HG03060 (cell line): ENCODE data around the gene PTPRN.

Experiments
- ATAC-seq: cut with Tn5 transposase; IDR thresholded peaks from one replicate; pipeline ENCODE4 v1.9.1; 2021; ENCODE audit warnings: low read depth, moderate number of reproducible peaks; ENCODE audit not compliant: unreplicated experiment

Gene PTPRN

GRCh38 chr2:219308142-219309101, 779 bp downstream of the PTPRN start:
- no peak for ATAC-seq

- ATAC-seq, result no peak
Observed at GRCh38 chr2:219306047-219306446, 3.2 kb downstream of the PTPRN start.

- ATAC-seq, result no peak
Observed at GRCh38 chr2:219304223-219304622, 5.0 kb downstream of the PTPRN start.

- ATAC-seq, result no peak
Observed at GRCh38 chr2:219302412-219302968, 6.7 kb downstream of the PTPRN start.

- ATAC-seq, result no peak
Observed at GRCh38 chr2:219300022-219300421, 9.2 kb downstream of the PTPRN start.

GRCh38 chr2:219299372-219299760, 9.8 kb downstream of the PTPRN start:
- ATAC-seq, result no peak

- ATAC-seq, result no peak
Observed at GRCh38 chr2:219298759-219299371, 10.3 kb downstream of the PTPRN start.

GRCh38 chr2:219297766-219298456, 11.3 kb downstream of the PTPRN start:
- no peak for ATAC-seq

GRCh38 chr2:219296631-219297391, 12.4 kb downstream of the PTPRN start:
- ATAC-seq, result no peak

GRCh38 chr2:219296142-219296541, 13.1 kb downstream of the PTPRN start:
- no peak for ATAC-seq

GRCh38 chr2:219294356-219295351, 14.5 kb downstream of the PTPRN start:
- ATAC-seq, result peak; percentile 49

GRCh38 chr2:219293736-219294231, 15.4 kb downstream of the PTPRN start:
- no peak for ATAC-seq

GRCh38 chr2:219292616-219293015, 16.6 kb downstream of the PTPRN start:
- ATAC-seq, result no peak

GRCh38 chr2:219291910-219292490, 17.2 kb downstream of the PTPRN start:
- ATAC-seq, result no peak

- ATAC-seq, result no peak
Observed at GRCh38 chr2:219291394-219291793, 17.8 kb downstream of the PTPRN start.

- no peak for ATAC-seq
Observed at GRCh38 chr2:219290381-219291171, 18.6 kb downstream of the PTPRN start.

GRCh38 chr2:219289537-219290361, 19.5 kb downstream of the PTPRN start:
- ATAC-seq, result no peak
